K562 (cell line): Measurements from ENCODE around the gene GCSH. TPM values are rescaled to one million over a fixed set of nuclear protein-coding genes. Genes with fewer than 3 reads are reported as not detected.
A peak's percentile ranks its signal among the peaks of the same experiment; 100 is the strongest.

Source experiments
- CREB3L1 ChIP-seq: fragments of 450-650 bp; IDR thresholded peaks from 2 replicates; pipeline ENCODE4 v1.6.1; 2014; ENCODE audit warnings: low read depth, mild to moderate bottlenecking, moderate library complexity, borderline replicate concordance
- CREB5 ChIP-seq: fragments of 250-450 bp; sonication (Bioruptor Pico); IDR thresholded peaks from 2 replicates; pipeline ENCODE4 v1.5.0; 2020; ENCODE audit warnings: mild to moderate bottlenecking
- FOXA1 ChIP-seq: fragments of 450-650 bp; IDR thresholded peaks from 2 replicates; pipeline ENCODE4 v1.6.1; 2016; ENCODE audit warnings: mild to moderate bottlenecking, borderline replicate concordance
- FOXP4 ChIP-seq: sonication (generic); formaldehyde crosslinking; IDR thresholded peaks from 2 replicates; pipeline ENCODE4 v1.8.0; 2022; ENCODE audit warnings: mild to moderate bottlenecking, missing genetic modification reagents, borderline replicate concordance
- GABPB1 ChIP-seq: sonication (generic); formaldehyde crosslinking; IDR thresholded peaks from 2 replicates; pipeline ENCODE4 v1.8.0; 2022; ENCODE audit warnings: mild to moderate bottlenecking, missing genetic modification reagents
- POLR2AphosphoS2 ChIP-seq: IDR thresholded peaks from 2 replicates; pipeline ENCODE4 v1.6.1; 2012; ENCODE audit warnings: low read length, improper control_type of control experiment
- POU5F1 ChIP-seq: fragments of 150-350 bp; IDR thresholded peaks from 2 replicates; pipeline ENCODE4 v1.6.1; 2014; ENCODE audit warnings: borderline replicate concordance, low read length, low read depth, mild to moderate bottlenecking; ENCODE audit not compliant: partially characterized antibody
- RFX1 ChIP-seq: fragments of 450-650 bp; IDR thresholded peaks from 2 replicates; pipeline ENCODE4 v1.6.1; 2016; ENCODE audit warnings: mild to moderate bottlenecking, moderate library complexity
- RREB1 ChIP-seq: fragments of 250-450 bp; sonication (Bioruptor Pico); IDR thresholded peaks from 2 replicates; pipeline ENCODE4 v1.4.0; 2020
- USF1 ChIP-seq: sonication (generic); formaldehyde crosslinking; IDR thresholded peaks from 2 replicates; pipeline ENCODE4 v1.9.0; 2022; ENCODE audit warnings: mild to moderate bottlenecking, missing genetic modification reagents
- VEZF1 ChIP-seq: fragments of 200-800 bp; sonication (Bioruptor generic); IDR thresholded peaks from 2 replicates; pipeline ENCODE4 v1.6.1; 2017; ENCODE audit warnings: missing genetic modification characterization, missing compliant biosample characterization
- ZZZ3 ChIP-seq: fragments of 450-650 bp; IDR thresholded peaks from 2 replicates; pipeline ENCODE4 v1.6.1; 2016; ENCODE audit warnings: antibody characterized with exemption, mild to moderate bottlenecking, moderate library complexity
- polyA plus RNA-seq, 8 experiments: library from polyadenylated mRNA; depleted of rRNA in 4 of 8; stranded (reverse) in 5 of 8; unstranded in 3 of 8; fragments of >200 nt; fragmentation: Nextera tagmentation in 2 of 8; fragmentation: Illumina TruSeq in 1 of 8; extraction: Ambion mirVana in 2 of 8; extraction: Trizol in 1 of 8; gene quantifications; 2 replicates each; pipeline versions ENCODE4 v1.2.1 to v1.2.3, GENCODE V29; 2011 to 2014; ENCODE audit warnings: inconsistent platforms in 1 of 8, missing spikeins in 1 of 8
- total RNA-seq, 7 experiments: library from RNA; depleted of rRNA in 6 of 7; stranded (reverse); fragments of >200 nt in 6 of 7; fragmentation: Illumina TruSeq in 2 of 7; extraction: Trizol in 2 of 7; gene quantifications; 2 replicates each; pipeline versions ENCODE4 v1.2.1 to v1.2.3, GENCODE V29; 2011 to 2021; ENCODE audit warnings: low replicate concordance in 1 of 7

Gene GCSH
- total and polyA plus RNA-seq, 9 of the 15 experiments (the other 6 are each of a cell fraction or from before 2014, with no cell fraction given) = 35.0 to 121 (median 89.0) TPM

GRCh38 chr16:81077076-81077940, 18.9 kb downstream of the GCSH start, which contains the start of gene C16orf46 (continued):
- TF ChIP-seq CREB3L1 (peak; percentile 85), FOXA1 (no peak), POU5F1 (no peak), CREB5 (CRISPR knock-in tag) (no peak), VEZF1 (CRISPR knock-in tag) (peak; percentile 52; the same call in 1 of the 2 replicates), RFX1 (peak; percentile 99), USF1 (CRISPR knock-in tag) (peak; percentile 23; the same call in 1 of the 2 replicates), ZZZ3 (no peak), FOXP4 (CRISPR knock-in tag) (0 out of 2 replicates have a peak, but pooled peaks have one; percentile 5), GABPB1 (CRISPR knock-in tag) (peak; percentile 99), RREB1 (CRISPR knock-in tag) (peak; percentile 76; the same call in 1 of the 2 replicates), POLR2AphosphoS2 (peak; percentile 70; the same call in 1 of the 2 replicates)
